Osteoblast (primary cell): Measurements from ENCODE around the gene GOLGA8A. TPM values are rescaled to one million over a fixed set of nuclear protein-coding genes. Genes with fewer than 3 reads are reported as not detected.
"Not testable (repeated sequence)": the region's sequence is repeated elsewhere in the genome, so short reads cannot be mapped to it uniquely, and the experiment has no call there.

Experiments used
- DNase-seq: peaks from one replicate; pipeline ENCODE4 v3.0.0; 2011; ENCODE audit warnings: low spot score, mixed read lengths; ENCODE audit not compliant: insufficient read length; ENCODE audit errors: missing footprints
- H2AFZ ChIP-seq: 2 replicates; pipeline ENCODE4 v1.6.0; 2011; ENCODE audit warnings: mild to moderate bottlenecking, low read length
- H3K27ac ChIP-seq: 2 replicates; pipeline ENCODE4 v1.5.1; 2011; ENCODE audit warnings: mild to moderate bottlenecking, low read depth, low read length, moderate library complexity
- H3K27me3 ChIP-seq: 2 replicates; pipeline ENCODE4 v1.6.0; 2012; ENCODE audit warnings: mild to moderate bottlenecking, control low read depth, inconsistent platforms, low read length, moderate library complexity; ENCODE audit not compliant: insufficient read depth
- H3K36me3 ChIP-seq: 2 replicates; pipeline ENCODE4 v1.5.1; 2011; ENCODE audit warnings: mild to moderate bottlenecking, low read length, control low read depth, moderate library complexity; ENCODE audit not compliant: insufficient read depth
- H3K4me1 ChIP-seq: 2 replicates; pipeline ENCODE4 v1.5.1; 2011; ENCODE audit warnings: mild to moderate bottlenecking, low read length, control low read depth, moderate library complexity; ENCODE audit not compliant: insufficient read depth
- H3K4me2 ChIP-seq: 2 replicates; pipeline ENCODE4 v1.6.0; 2011; ENCODE audit warnings: mild to moderate bottlenecking, low read length; ENCODE audit not compliant: insufficient read depth
- H3K4me3 ChIP-seq: fragments of 200-600 bp; sonication (generic); 3 replicates; pipeline ENCODE4 v1.5.1; 2012; ENCODE audit warnings: mild to moderate bottlenecking, low read length, inconsistent platforms; ENCODE audit not compliant: insufficient read depth
- H3K79me2 ChIP-seq: 2 replicates; pipeline ENCODE4 v1.6.0; 2012; ENCODE audit warnings: mild to moderate bottlenecking, low read length, control low read depth, inconsistent platforms; ENCODE audit not compliant: insufficient read depth
- H3K9me3 ChIP-seq: 2 replicates; pipeline ENCODE4 v1.5.1; 2011; ENCODE audit warnings: low read depth, low read length, control low read depth
- H4K20me1 ChIP-seq: 2 replicates; pipeline ENCODE4 v1.6.0; 2012; ENCODE audit warnings: mild to moderate bottlenecking, low read length, control low read depth; ENCODE audit not compliant: insufficient read depth
- total RNA-seq: library from RNA; depleted of rRNA; stranded (reverse); fragments of >200 nt; gene quantifications from 2 replicates; pipeline ENCODE4 v1.2.3, GENCODE V29; 2012

GOLGA8A gene
- total RNA-seq, 1 donor = 27.5 TPM

GRCh38 chr15:34392981-34393380 lies 44.6 kb downstream of the GOLGA8A start:
- not testable (repeated sequence) for H3K4me2 ChIP-seq, H2AFZ ChIP-seq, DNase-seq, H3K79me2 ChIP-seq, H3K4me1 ChIP-seq, H3K27ac ChIP-seq, H3K27me3 ChIP-seq, H3K9me3 ChIP-seq, H3K36me3 ChIP-seq, H3K4me3 ChIP-seq, H4K20me1 ChIP-seq

- H3K79me2 ChIP-seq, DNase-seq, H3K4me2 ChIP-seq, H4K20me1 ChIP-seq, H3K4me3 ChIP-seq, H3K9me3 ChIP-seq, H3K4me1 ChIP-seq, H3K36me3 ChIP-seq, H3K27ac ChIP-seq, H2AFZ ChIP-seq, H3K27me3 ChIP-seq: not testable (repeated sequence)
These were observed 48.0 kb downstream of the GOLGA8A start for GRCh38 chr15:34389594-34390086.

Other genes with a start within 250 kb of the GOLGA8A start
- gene KATNBL1, start 227.7 kb downstream of the GOLGA8A start, total RNA-seq = 37.3 and 49.2 TPM in 2 replicates
- gene EMC4, start 212.8 kb downstream of the GOLGA8A start, total RNA-seq = 135 and 136 TPM in 2 replicates
- 39.2 and 40.9 TPM in 2 replicates for gene SLC12A6, start 100.0 kb downstream of the GOLGA8A start, total RNA-seq
- 193 and 216 TPM in 2 replicates for gene NOP10, start 94.7 kb downstream of the GOLGA8A start, total RNA-seq
- gene NUTM1, start 94.5 kb downstream of the GOLGA8A start, total RNA-seq = under 0.01 TPM in 1 of 2 replicates, not detected in the other
- gene LPCAT4, start 70.6 kb downstream of the GOLGA8A start, total RNA-seq = 11.9 and 13.8 TPM in 2 replicates
- 35.9 and 57.2 TPM in 2 replicates for gene GOLGA8B, start 145.8 kb upstream of the GOLGA8A start, total RNA-seq